IPS-15b (cell line): ENCODE results near the gene DEXI.

Source experiments
- H3K27me3 ChIP-seq: one replicate; pipeline ENCODE4 v1.6.1; 2013; ENCODE audit warnings: low read length; ENCODE audit not compliant: control insufficient read depth, insufficient read depth
- H3K36me3 ChIP-seq: one replicate; pipeline ENCODE4 v1.6.1; 2013; ENCODE audit warnings: low read length; ENCODE audit not compliant: control insufficient read depth, insufficient read depth
- H3K4me1 ChIP-seq: one replicate; pipeline ENCODE4 v1.6.1; 2013; ENCODE audit warnings: mild to moderate bottlenecking, low read length; ENCODE audit not compliant: control insufficient read depth, insufficient read depth
- H3K4me3 ChIP-seq: one replicate; pipeline ENCODE4 v1.5.1; 2013; ENCODE audit warnings: low read depth, low read length
- H3K9ac ChIP-seq: one replicate; pipeline ENCODE4 v1.6.1; 2013; ENCODE audit warnings: low read depth, mild to moderate bottlenecking, low read length
- H3K9me3 ChIP-seq: one replicate; pipeline ENCODE4 v1.6.1; 2013; ENCODE audit warnings: mild to moderate bottlenecking, low read length; ENCODE audit not compliant: control insufficient read depth, insufficient read depth

DEXI gene

DNA sequence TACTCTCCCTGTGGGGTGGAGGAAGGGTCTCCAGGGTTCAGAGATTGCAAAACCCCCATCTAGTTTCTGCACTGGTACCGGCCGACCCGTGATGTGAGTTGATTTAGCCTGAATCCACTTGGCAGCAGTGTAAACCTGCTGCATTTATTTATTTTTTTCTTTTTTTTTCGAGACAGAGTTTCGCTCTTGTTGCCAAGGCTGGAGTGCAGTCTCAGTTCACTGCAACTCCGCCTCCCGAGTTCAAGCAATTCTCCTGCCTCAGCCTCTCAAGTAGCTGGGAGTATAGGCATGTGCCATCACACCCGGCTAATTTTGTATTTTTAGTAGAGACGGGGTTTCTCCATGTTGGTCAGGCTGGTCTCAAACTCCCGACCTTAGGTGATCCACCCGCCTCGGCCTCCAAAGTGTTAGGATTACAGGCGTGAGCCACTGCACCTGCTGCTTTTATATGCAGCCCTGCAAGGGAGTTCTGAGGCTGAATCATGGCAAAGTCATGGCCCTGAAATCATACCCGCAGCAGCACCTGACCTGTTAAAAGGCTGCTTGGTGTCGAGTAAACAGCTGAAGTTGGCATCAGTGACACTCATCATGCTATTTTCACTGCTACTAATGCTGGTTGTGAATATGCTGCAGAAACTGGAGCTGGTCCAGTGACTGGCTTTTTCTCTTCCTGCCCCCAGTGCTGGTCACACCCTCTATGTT lies 21.4 kb downstream of the DEXI start:
- Histone ChIP-seq H3K4me1 (peaks cover 5% of the 10 kb centered on the region), H3K9me3 (no peaks in the 10 kb centered on the region), H3K27me3 (no peaks in the 10 kb centered on the region), H3K36me3 (no peaks in the 10 kb centered on the region), H3K4me3 (no peak overlapping the region), H3K9ac (no peak overlapping the region)

DNA sequence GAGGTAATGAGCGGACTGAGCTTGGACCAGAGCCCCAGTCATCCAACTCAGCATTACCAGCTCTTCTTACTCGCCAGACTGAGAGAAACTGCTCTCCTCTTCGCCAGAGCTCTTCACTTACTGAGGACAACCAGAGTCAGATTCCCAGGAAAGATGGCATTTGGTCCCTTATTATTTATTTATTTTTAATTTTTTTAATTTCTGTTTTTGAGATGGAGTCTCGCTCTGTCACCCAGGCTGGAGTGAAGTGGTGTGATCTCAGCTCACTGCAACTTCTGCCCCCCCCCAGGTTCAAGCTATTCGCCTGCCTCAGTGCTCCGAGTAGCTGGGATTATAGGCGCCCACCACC lies 23.3 kb downstream of the DEXI start:
- H3K27me3 ChIP-seq, result no peaks in the 10 kb centered on the region
- H3K9me3 ChIP-seq, result no peaks in the 10 kb centered on the region
- H3K4me1 ChIP-seq, result peaks cover 6% of the 10 kb centered on the region
- H3K36me3 ChIP-seq, result no peaks in the 10 kb centered on the region
- no peak overlapping the region for H3K4me3 ChIP-seq
- H3K9ac ChIP-seq, result no peak overlapping the region

DNA sequence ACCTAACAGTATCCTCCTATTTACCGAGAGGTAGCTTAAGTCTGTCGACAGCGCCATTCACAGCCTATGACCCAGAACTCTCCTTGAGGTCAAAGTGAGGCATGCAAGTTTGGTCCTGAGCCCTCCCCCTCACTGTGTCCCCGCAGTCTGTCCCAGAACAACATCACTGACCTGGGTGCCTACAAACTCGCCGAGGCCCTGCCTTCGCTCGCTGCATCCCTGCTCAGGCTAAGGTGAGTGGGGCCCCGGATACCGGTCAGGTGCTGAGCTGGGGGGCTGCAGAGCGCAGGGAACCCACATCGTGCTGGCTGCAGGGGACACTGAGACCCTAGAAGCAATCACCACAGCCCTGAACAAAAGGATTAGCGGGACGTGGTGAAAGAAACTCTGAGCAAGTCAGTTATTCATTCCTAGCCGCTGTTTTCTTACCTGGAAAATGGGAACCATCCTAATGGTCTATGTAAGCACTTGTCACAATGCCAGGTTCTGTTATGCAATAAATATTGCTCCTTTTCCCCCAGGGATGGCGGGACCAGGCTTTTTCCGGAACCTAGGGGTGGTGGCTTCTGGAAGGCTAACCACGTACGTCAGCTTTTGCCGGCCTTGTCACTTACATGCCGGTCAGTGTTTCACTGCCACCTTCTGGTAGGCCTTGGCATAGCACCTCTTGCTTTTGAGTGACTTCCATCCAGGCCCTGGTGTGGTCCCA lies 23.8 kb downstream of the DEXI start:
- Histone ChIP-seq H3K27me3 (no peaks in the 10 kb centered on the region), H3K36me3 (no peaks in the 10 kb centered on the region), H3K9ac (no peak overlapping the region), H3K4me1 (peaks cover 6% of the 10 kb centered on the region), H3K4me3 (no peak overlapping the region), H3K9me3 (no peaks in the 10 kb centered on the region)

DNA sequence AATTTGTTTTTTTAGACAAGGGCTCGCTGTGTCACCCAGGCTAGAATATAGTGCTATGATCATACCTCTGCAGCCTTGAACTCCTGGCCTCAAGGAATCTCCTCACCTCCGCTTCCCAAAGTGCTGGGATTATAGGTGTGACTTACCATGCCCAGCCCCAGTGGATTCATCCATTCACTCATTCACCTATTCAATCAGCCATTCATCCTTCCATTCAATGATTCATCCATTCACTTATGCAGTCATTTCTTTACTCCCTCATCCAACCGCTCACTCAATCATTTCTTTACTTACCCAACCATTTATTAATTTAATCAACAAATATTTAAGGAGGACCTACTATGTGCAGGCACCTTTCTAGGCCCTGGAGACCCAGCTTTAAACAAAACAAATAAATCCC lies 25.7 kb downstream of the DEXI start:
- peaks cover 6% of the 10 kb centered on the region for H3K4me1 ChIP-seq

DNA sequence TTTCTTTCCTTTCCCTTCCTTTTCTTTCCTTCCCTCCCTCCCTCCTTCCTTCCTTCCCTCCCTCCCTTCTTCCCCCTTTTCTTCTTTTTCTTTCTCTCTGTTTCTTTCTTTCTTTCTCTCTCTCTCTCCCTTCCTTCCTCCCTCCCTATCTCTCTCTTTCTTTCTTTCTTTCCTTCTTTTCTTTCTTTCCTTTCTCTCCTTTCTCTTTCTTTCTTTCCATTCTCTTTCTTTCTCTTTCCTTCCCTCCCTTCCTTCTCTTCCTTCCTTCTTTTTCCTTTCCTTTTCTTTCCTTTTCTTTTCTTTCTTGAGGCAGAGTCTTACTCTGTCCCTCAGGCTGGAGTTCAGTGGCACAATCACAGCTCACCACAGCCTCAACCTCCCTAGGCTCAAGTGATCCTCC lies 31.0 kb downstream of the DEXI start:
- no peaks in the 10 kb centered on the region for H3K9me3 ChIP-seq
- H3K4me3 ChIP-seq, result no peak overlapping the region
- H3K9ac ChIP-seq, result no peak overlapping the region
- H3K36me3 ChIP-seq, result no peaks in the 10 kb centered on the region
- H3K27me3 ChIP-seq, result no peaks in the 10 kb centered on the region
- H3K4me1 ChIP-seq, result peaks cover 2% of the 10 kb centered on the region

More for the DNA sequence above, 25.7 kb downstream of the DEXI start:
- Histone ChIP-seq H3K4me3 (no peak overlapping the region), H3K36me3 (no peaks in the 10 kb centered on the region), H3K27me3 (no peaks in the 10 kb centered on the region), H3K9ac (no peak overlapping the region), H3K9me3 (no peaks in the 10 kb centered on the region)

DNA sequence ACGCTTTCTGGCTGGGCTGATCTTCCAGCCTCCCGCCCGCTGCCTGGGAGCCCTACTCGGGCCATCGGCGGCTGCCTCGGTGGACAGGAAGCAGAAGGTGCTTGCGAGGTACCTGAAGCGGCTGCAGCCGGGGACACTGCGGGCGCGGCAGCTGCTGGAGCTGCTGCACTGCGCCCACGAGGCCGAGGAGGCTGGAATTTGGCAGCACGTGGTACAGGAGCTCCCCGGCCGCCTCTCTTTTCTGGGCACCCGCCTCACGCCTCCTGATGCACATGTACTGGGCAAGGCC lies 34.6 kb downstream of the DEXI start:
- Histone ChIP-seq H3K9me3 (no peaks in the 10 kb centered on the region), H3K36me3 (no peaks in the 10 kb centered on the region), H3K4me1 (no peaks in the 10 kb centered on the region), H3K27me3 (no peaks in the 10 kb centered on the region), H3K4me3 (no peak overlapping the region), H3K9ac (no peak overlapping the region)

DNA sequence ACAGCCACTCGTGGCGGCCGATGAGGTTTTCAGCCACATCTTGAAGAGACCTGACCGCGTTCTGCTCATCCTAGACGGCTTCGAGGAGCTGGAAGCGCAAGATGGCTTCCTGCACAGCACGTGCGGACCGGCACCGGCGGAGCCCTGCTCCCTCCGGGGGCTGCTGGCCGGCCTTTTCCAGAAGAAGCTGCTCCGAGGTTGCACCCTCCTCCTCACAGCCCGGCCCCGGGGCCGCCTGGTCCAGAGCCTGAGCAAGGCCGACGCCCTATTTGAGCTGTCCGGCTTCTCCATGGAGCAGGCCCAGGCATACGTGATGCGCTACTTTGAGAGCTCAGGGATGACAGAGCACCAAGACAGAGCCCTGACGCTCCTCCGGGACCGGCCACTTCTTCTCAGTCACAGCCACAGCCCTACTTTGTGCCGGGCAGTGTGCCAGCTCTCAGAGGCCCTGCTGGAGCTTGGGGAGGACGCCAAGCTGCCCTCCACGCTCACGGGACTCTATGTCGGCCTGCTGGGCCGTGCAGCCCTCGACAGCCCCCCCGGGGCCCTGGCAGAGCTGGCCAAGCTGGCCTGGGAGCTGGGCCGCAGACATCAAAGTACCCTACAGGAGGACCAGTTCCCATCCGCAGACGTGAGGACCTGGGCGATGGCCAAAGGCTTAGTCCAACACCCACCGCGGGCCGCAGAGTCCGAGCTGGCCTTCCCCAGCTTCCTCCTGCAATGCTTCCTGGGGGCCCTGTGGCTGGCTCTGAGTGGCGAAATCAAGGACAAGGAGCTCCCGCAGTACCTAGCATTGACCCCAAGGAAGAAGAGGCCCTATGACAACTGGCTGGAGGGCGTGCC lies 35.1 kb downstream of the DEXI start:
- no peaks in the 10 kb centered on the region for H3K36me3 ChIP-seq
- H3K9ac ChIP-seq, result no peak overlapping the region

DNA sequence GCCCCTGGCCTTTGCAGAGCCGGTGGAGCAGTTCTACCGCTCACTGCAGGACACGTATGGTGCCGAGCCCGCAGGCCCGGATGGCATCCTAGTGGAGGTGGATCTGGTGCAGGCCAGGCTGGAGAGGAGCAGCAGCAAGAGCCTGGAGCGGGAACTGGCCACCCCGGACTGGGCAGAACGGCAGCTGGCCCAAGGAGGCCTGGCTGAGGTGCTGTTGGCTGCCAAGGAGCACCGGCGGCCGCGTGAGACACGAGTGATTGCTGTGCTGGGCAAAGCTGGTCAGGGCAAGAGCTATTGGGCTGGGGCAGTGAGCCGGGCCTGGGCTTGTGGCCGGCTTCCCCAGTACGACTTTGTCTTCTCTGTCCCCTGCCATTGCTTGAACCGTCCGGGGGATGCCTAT lies 35.8 kb downstream of the DEXI start:
- no peaks in the 10 kb centered on the region for H3K36me3 ChIP-seq
- H3K27me3 ChIP-seq, result no peaks in the 10 kb centered on the region
- H3K4me1 ChIP-seq, result no peaks in the 10 kb centered on the region
- no peaks in the 10 kb centered on the region for H3K9me3 ChIP-seq
- no peak overlapping the region for H3K4me3 ChIP-seq
- H3K9ac ChIP-seq, result no peak overlapping the region

More for the DNA sequence above, 35.1 kb downstream of the DEXI start:
- no peaks in the 10 kb centered on the region for H3K9me3 ChIP-seq
- H3K4me1 ChIP-seq, result no peaks in the 10 kb centered on the region
- H3K27me3 ChIP-seq, result no peaks in the 10 kb centered on the region
- H3K4me3 ChIP-seq, result no peak overlapping the region

DNA sequence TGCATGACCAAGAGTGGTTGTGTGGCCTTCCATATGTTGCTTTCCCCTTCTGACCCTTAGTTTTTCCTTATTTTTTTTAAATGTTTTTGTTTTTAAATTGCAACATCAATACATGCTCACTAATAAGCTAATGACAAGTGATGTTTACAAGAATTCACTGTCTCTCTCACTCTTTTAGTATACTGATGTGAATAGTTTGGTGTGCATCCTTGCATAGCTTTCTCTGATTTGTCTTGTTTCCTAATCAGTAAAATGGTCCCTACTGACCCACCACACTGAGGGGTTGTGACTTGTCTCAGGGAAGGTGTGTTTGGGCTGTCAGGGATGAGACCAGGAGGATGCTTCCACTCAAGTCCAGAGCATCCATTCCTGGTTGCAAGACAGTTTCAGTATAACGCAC lies 39.3 kb downstream of the DEXI start:
- Histone ChIP-seq H3K27me3 (no peaks in the 10 kb centered on the region), H3K36me3 (no peaks in the 10 kb centered on the region), H3K9me3 (no peaks in the 10 kb centered on the region), H3K4me1 (no peaks in the 10 kb centered on the region), H3K4me3 (no peak overlapping the region), H3K9ac (no peak overlapping the region)

DNA sequence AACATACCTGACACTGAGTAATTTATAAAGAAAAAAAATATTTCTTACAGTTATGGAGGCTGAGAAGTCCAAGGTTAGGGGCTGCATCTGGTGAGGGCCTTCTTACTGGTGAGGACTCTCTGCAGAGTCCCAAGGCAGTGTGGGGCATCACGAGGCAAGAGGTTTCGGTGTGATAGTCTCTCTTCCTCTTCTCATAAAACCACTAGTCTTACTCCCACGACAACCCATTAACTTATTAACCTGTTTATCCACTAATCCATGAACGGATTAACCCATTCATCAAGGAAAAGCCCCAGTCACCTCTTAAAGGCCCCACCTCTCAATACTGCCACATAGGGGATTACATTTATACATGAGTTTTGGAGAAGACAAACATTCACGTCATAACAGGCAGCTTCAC lies 45.1 kb downstream of the DEXI start:
- Histone ChIP-seq H3K4me1 (peaks cover 10% of the 10 kb centered on the region), H3K36me3 (no peaks in the 10 kb centered on the region)

DNA sequence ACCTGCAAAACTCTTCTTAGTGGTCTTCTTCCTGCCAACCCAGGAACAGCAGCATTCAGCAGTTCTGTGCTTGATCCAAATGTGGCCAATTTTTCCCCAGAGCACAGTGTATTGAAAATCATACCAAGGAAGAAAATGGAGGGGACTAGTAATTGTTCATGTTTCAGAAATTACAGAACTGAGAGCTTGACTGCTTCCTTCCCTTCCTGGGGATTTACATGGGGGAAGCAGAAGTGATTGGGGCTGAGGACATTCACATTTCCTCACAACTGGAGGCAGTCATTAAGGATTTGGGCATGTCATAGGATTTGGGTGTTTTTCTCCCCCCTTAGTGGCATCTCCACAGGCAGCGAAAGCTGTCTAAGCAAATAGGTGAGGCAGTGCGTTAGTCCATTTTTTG lies 45.5 kb downstream of the DEXI start:
- no peaks in the 10 kb centered on the region for H3K36me3 ChIP-seq
- no peaks in the 10 kb centered on the region for H3K9me3 ChIP-seq
- H3K4me3 ChIP-seq, result no peak overlapping the region
- H3K9ac ChIP-seq, result no peak overlapping the region
- H3K4me1 ChIP-seq, result peaks cover 10% of the 10 kb centered on the region
- H3K27me3 ChIP-seq, result no peaks in the 10 kb centered on the region

More for the DNA sequence above, 45.1 kb downstream of the DEXI start:
- Histone ChIP-seq H3K27me3 (no peaks in the 10 kb centered on the region), H3K4me3 (no peak overlapping the region), H3K9ac (no peak overlapping the region), H3K9me3 (no peaks in the 10 kb centered on the region)

DNA sequence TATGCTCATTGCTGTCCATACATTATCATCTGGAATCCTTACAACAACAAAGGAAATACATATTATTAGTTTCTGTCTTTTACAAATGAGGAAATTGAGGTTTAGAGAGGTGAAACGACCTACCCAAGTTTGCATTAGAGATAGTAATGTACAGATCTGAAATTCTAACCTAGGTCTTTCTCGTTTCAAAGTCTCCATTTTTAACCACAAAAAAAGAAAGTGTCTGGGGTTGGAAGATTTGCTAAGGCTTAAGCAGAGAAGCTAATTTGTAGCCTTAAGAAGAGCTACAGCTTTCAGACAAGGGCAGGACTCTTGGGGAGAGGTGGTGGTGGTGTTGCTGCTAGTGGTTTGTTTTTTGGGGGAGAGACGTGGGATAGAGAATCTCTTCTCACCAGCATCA lies 46.1 kb downstream of the DEXI start:
- H3K36me3 ChIP-seq, result no peaks in the 10 kb centered on the region

More for the DNA sequence above, 46.1 kb downstream of the DEXI start:
- no peaks in the 10 kb centered on the region for H3K9me3 ChIP-seq
- peaks cover 10% of the 10 kb centered on the region for H3K4me1 ChIP-seq
- H3K4me3 ChIP-seq, result no peak overlapping the region
- H3K27me3 ChIP-seq, result no peaks in the 10 kb centered on the region
- H3K9ac ChIP-seq, result no peak overlapping the region
